IMR-90 (cell line): ENCODE measurements around the gene FAM219A. TPM values are rescaled to one million over a fixed set of nuclear protein-coding genes. Genes with fewer than 3 reads are reported as not detected.

ENCODE experiments used
- ATAC-seq: fragments of 200-7000 bp; cut with Tn5 transposase; 2 replicates; pipeline ENCODE4 v1.9.1; 2020; ENCODE audit warnings: low read depth, mild to moderate bottlenecking, moderate library complexity
- BruUV-seq: library from RNA; stranded (reverse); fragments of 400-500 nt; replicated peaks from 2 replicates; lab custom pipeline; 2021; lab: Mats Ljungman, UMichigan
- CTCF ChIA-PET: fragments of 300-600 bp; formaldehyde crosslinking; extraction: SDS; loops from one replicate; lab custom pipeline; 2021; ENCODE audit warnings: antibody characterized with exemption; lab: Yijun Ruan, JAX
- POLR2A ChIA-PET: fragments of 300-600 bp; sonication (Branson Sonifier 250); formaldehyde crosslinking; loops from one replicate; lab custom pipeline; 2022; ENCODE audit warnings: antibody characterized with exemption; ENCODE audit not compliant: unreplicated experiment; lab: Charles Lee
- DNase-seq: peaks from one replicate; pipeline ENCODE4 v3.0.0; 2013
- H2AFZ ChIP-seq: replicated peaks from 2 replicates; pipeline ENCODE3; 2013; ENCODE audit warnings: low read length, mild to moderate bottlenecking; ENCODE audit not compliant: poor library complexity
- H2AK5ac ChIP-seq: 2 replicates; pipeline ENCODE4 v1.6.1; 2013; ENCODE audit warnings: low read depth, low read length, inconsistent platforms
- H2AK9ac ChIP-seq: replicated peaks from 2 replicates; pipeline ENCODE3; 2013; ENCODE audit warnings: mild to moderate bottlenecking, low read depth, low read length, moderate library complexity; ENCODE audit not compliant: poor library complexity
- H2BK120ac ChIP-seq: 2 replicates; pipeline ENCODE4 v1.6.1; 2013; ENCODE audit warnings: low read depth, low read length, inconsistent platforms
- H2BK15ac ChIP-seq: 3 replicates; pipeline ENCODE4 v1.6.1; 2013; ENCODE audit warnings: low read depth, low read length, inconsistent platforms
- H2BK20ac ChIP-seq: 2 replicates; pipeline ENCODE4 v1.6.1; 2013; ENCODE audit warnings: low read depth, mild to moderate bottlenecking, inconsistent platforms, low read length, moderate library complexity
- H2BK5ac ChIP-seq: 2 replicates; pipeline ENCODE4 v1.6.1; 2013; ENCODE audit warnings: mild to moderate bottlenecking, low read depth, low read length, inconsistent platforms; ENCODE audit not compliant: poor library complexity, severe bottlenecking
- H3K14ac ChIP-seq: replicated peaks from 2 replicates; pipeline ENCODE4 v1.6.1; 2013; ENCODE audit warnings: low read depth, low read length, inconsistent platforms
- H3K18ac ChIP-seq: 2 replicates; pipeline ENCODE4 v1.6.1; 2013; ENCODE audit warnings: low read depth, low read length, control low read depth
- H3K23ac ChIP-seq: 2 replicates; pipeline ENCODE4 v1.6.1; 2013; ENCODE audit warnings: low read depth, low read length, inconsistent platforms
- H3K27ac ChIP-seq: 2 replicates; pipeline ENCODE4 v1.5.1; 2013; ENCODE audit warnings: mild to moderate bottlenecking, control low read depth, low read length; ENCODE audit not compliant: insufficient read depth
- H3K27me3 ChIP-seq: 2 replicates; pipeline ENCODE4 v1.6.1; 2013; ENCODE audit warnings: low read length; ENCODE audit not compliant: control insufficient read depth, insufficient read depth
- H3K36me3 ChIP-seq: 2 replicates; pipeline ENCODE4 v1.6.1; 2013; ENCODE audit warnings: low read length, mixed read lengths; ENCODE audit not compliant: control insufficient read depth, insufficient read depth
- H3K4ac ChIP-seq: 2 replicates; pipeline ENCODE4 v1.6.1; 2013; ENCODE audit warnings: low read depth, low read length, inconsistent platforms
- H3K4me1 ChIP-seq: 2 replicates; pipeline ENCODE4 v1.6.1; 2013; ENCODE audit warnings: low read length, mixed read lengths; ENCODE audit not compliant: control insufficient read depth, insufficient read depth
- H3K4me2 ChIP-seq: 2 replicates; pipeline ENCODE4 v1.6.1; 2013; ENCODE audit warnings: low read depth, mild to moderate bottlenecking, control low read depth, low read length, moderate library complexity
- H3K4me3 ChIP-seq: 2 replicates; pipeline ENCODE4 v1.5.1; 2013; ENCODE audit warnings: low read depth, mild to moderate bottlenecking, control low read depth, low read length, moderate library complexity; ENCODE audit not compliant: insufficient read depth
- H3K56ac ChIP-seq: 2 replicates; pipeline ENCODE4 v1.6.1; 2013; ENCODE audit warnings: low read length, inconsistent platforms; ENCODE audit not compliant: insufficient read depth; ENCODE audit errors: extremely low read depth
- H3K79me1 ChIP-seq, 2 experiments: 2 replicates each; pipeline ENCODE4 v1.6.1; 2013; ENCODE audit warnings: low read length in 2 of 2, inconsistent platforms in 1 of 2, low read depth in 1 of 2
- H3K9ac ChIP-seq: 2 replicates; pipeline ENCODE4 v1.6.1; 2013; ENCODE audit warnings: low read depth, low read length, control low read depth
- H3K9me1 ChIP-seq: 2 replicates; pipeline ENCODE4 v1.6.1; 2013; ENCODE audit warnings: low read length, inconsistent platforms; ENCODE audit not compliant: insufficient read depth
- H3K9me3 ChIP-seq: 2 replicates; pipeline ENCODE4 v1.6.1; 2013; ENCODE audit warnings: low read length; ENCODE audit not compliant: control insufficient read depth, insufficient read depth
- H4K20me1 ChIP-seq: 2 replicates; pipeline ENCODE4 v1.6.1; 2013; ENCODE audit warnings: low read length, inconsistent platforms; ENCODE audit not compliant: insufficient read depth
- H4K5ac ChIP-seq: 2 replicates; pipeline ENCODE4 v1.6.1; 2013; ENCODE audit warnings: mild to moderate bottlenecking, low read depth, low read length, control low read depth
- H4K8ac ChIP-seq, 2 experiments: 2 replicates each; pipeline ENCODE4 v1.6.1; 2013; ENCODE audit warnings: low read depth in 2 of 2, low read length in 2 of 2, control low read depth in 1 of 2, inconsistent platforms in 1 of 2
- H4K91ac ChIP-seq: 2 replicates; pipeline ENCODE4 v1.6.1; 2013; ENCODE audit warnings: low read depth, low read length, inconsistent platforms; ENCODE audit not compliant: insufficient read depth
- FOS ChIP-seq: fragments of 150-350 bp; IDR thresholded peaks from 2 replicates; pipeline ENCODE4 v1.6.1; 2016; ENCODE audit warnings: low read depth, low read length
- MAFK ChIP-seq: IDR thresholded peaks from 2 replicates; pipeline ENCODE4 v1.6.1; 2012; ENCODE audit warnings: low read depth, low read length, improper control_type of control experiment
- MAZ ChIP-seq: IDR thresholded peaks from 2 replicates; pipeline ENCODE4 v1.6.1; 2012; ENCODE audit warnings: low read depth, mild to moderate bottlenecking, low read length, improper control_type of control experiment, moderate library complexity, borderline replicate concordance
- MXI1 ChIP-seq: IDR thresholded peaks from 2 replicates; pipeline ENCODE4 v1.6.1; 2012; ENCODE audit warnings: low read depth, mild to moderate bottlenecking, low read length, moderate library complexity, borderline replicate concordance
- POLR2A ChIP-seq: IDR thresholded peaks from 2 replicates; pipeline ENCODE4 v1.6.1; 2012; ENCODE audit warnings: mild to moderate bottlenecking, low read depth, low read length
- RAD21 ChIP-seq: IDR thresholded peaks from 2 replicates; pipeline ENCODE4 v1.6.1; 2012; ENCODE audit warnings: low read length, improper control_type of control experiment
- RCOR1 ChIP-seq: IDR thresholded peaks from 2 replicates; pipeline ENCODE4 v1.6.1; 2012; ENCODE audit warnings: mild to moderate bottlenecking, low read length, improper control_type of control experiment; ENCODE audit not compliant: insufficient replicate concordance
- SMC3 ChIP-seq: fragments of 150-350 bp; IDR thresholded peaks from 2 replicates; pipeline ENCODE4 v1.6.1; 2016; ENCODE audit warnings: low read depth, mild to moderate bottlenecking, antibody characterized with exemption, low read length, moderate library complexity
- WGBS, 2 experiments: methylation state at CpG; one replicate each; pipeline versions ENCODE4 v1.1.5 to v1.1.7; 2013; ENCODE audit warnings: missing lambda C conversion rate in 2 of 2; ENCODE audit not compliant: insufficient read length in 1 of 2; ENCODE audit errors: extremely low coverage in 2 of 2; 5-methylcytosine and 5-hydroxymethylcytosine counted together
- dilution Hi-C: fragments of 300-500 bp; cut with HindIII; formaldehyde crosslinking; loops from one replicate; pipeline ENCODE4 v1.14.3; 2018; ENCODE audit warnings: low sequenced_read_pairs; ENCODE audit not compliant: unreplicated experiment
- in situ Hi-C: fragments of 300-500 bp; cut with MboI; formaldehyde crosslinking; loops from 3 replicates; pipeline ENCODE4 v1.14.3; 2019; ENCODE audit warnings: low sequenced_read_pairs, inconsistent platforms, mixed read lengths
- intact Hi-C: fragments of 100-400 bp; cut with micrococcal nuclease; formaldehyde crosslinking; loops from 2 replicates; pipeline ENCODE4 v1.10.0; 2022
- polyA plus RNA-seq, 3 experiments: library from polyadenylated mRNA; depleted of rRNA; stranded (reverse); fragments of >200 nt; gene quantifications; 2 replicates each; pipeline ENCODE4 v1.2.3, GENCODE V29; 2012; ENCODE audit warnings: low replicate concordance in 1 of 3
- total RNA-seq: library from RNA; depleted of rRNA; stranded (reverse); fragments of >200 nt; gene quantifications from 2 replicates; pipeline ENCODE4 v1.2.3, GENCODE V29; 2012
- TF ChIP-seq, protein P1 (sequence below): conservative IDR thresholded peaks from 2 replicates; pipeline ENCODE4 v1.5.1; 2012; ENCODE audit warnings: mild to moderate bottlenecking, low read depth, low read length, improper control_type of control experiment

The FAM219A gene
- total and polyA plus RNA-seq, 2 of the 4 experiments (the other 2 are of a cell fraction): 4.8 to 20.8 TPM

DNA sequence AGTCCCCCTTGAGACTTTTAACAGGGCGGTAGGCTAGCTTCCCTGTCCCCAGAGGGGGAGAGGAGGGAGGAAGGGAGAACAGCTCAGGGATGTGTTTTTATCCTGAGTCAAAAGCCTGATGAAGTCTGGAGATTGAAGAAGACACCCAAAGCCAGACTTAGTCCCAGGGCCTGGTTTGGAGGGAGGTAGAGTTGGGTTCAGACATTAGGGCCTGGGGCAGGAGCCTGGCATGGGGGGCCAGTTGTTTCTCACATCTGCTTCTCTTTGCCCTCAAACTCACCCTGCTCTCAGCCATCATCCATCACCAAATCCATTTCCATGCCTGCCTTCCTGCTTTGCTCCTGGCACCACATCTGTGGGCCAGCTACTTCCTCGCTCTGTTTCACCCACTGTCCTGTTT is 84.6 kb downstream of the FAM219A start:
- Histone ChIP-seq H2AFZ (no peak overlapping the region), H3K18ac (no peak overlapping the region), H3K9ac (no peak overlapping the region), H2BK5ac (no peak overlapping the region), H3K14ac (no peak overlapping the region), H3K4ac (no peak overlapping the region), H3K4me2 (no peak overlapping the region), H2BK20ac (no peak overlapping the region), H3K4me1 (peaks cover 2% of the 10 kb centered on the region; the same call in 1 of the 2 replicates), H4K20me1 (no peaks in the 10 kb centered on the region; the same call in 1 of the 2 replicates), H3K27me3 (peaks cover 26% of the 10 kb centered on the region; the same call in 1 of the 2 replicates), H3K23ac (no peak overlapping the region), H3K79me1 (no peaks in the 10 kb centered on the region), H2BK15ac (no peak overlapping the region), H3K4me3 (no peak overlapping the region), H4K5ac (no peak overlapping the region), H4K8ac (no peak overlapping the region), H3K56ac (no peak overlapping the region), H3K9me1 (peaks cover 8% of the 10 kb centered on the region; the same call in 1 of the 2 replicates), H3K27ac (no peak overlapping the region), H3K9me3 (peaks cover 12% of the 10 kb centered on the region; the same call in 1 of the 2 replicates), H4K91ac (no peak overlapping the region), H2AK9ac (no peak overlapping the region), H2AK5ac (no peak overlapping the region), H3K36me3 (peaks cover 3% of the 10 kb centered on the region; the same call in 1 of the 2 replicates), H2BK120ac (no peak overlapping the region)
- CTCF ChIA-PET: interaction anchor here (0.6 kb wide), 1 partner anchor 71 kb away, joined by 6 read pairs; no protein-coding TSS in a partner anchor
- BruUV-seq: no TSS peak
- 64% methylated on average over 1 of the region's 2 CpGs; no CpG with 5 or more reads in 1 of the 2 experiments for WGBS, 2 experiments
- POLR2A ChIA-PET: no interaction called here
- TF ChIP-seq FOS (no peak), MAFK (no peak), RAD21 (no peak), RCOR1 (no peak), POLR2A (no peak), MAZ (no peak), MXI1 (no peak), SMC3 (no peak)
- TF ChIP-seq, protein P1, sequence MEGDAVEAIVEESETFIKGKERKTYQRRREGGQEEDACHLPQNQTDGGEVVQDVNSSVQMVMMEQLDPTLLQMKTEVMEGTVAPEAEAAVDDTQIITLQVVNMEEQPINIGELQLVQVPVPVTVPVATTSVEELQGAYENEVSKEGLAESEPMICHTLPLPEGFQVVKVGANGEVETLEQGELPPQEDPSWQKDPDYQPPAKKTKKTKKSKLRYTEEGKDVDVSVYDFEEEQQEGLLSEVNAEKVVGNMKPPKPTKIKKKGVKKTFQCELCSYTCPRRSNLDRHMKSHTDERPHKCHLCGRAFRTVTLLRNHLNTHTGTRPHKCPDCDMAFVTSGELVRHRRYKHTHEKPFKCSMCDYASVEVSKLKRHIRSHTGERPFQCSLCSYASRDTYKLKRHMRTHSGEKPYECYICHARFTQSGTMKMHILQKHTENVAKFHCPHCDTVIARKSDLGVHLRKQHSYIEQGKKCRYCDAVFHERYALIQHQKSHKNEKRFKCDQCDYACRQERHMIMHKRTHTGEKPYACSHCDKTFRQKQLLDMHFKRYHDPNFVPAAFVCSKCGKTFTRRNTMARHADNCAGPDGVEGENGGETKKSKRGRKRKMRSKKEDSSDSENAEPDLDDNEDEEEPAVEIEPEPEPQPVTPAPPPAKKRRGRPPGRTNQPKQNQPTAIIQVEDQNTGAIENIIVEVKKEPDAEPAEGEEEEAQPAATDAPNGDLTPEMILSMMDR: no peak
- DNase-seq: no peak
- intact Hi-C loops: no loop called here
- dilution Hi-C loops: no loop called here
- ATAC-seq: no peak
- in situ Hi-C loops: no loop called here
